Heart left ventricle (tissue), 13 donors: ENCODE data around the gene CEP85.

Experiments used
- CTCF ChIP-seq, 12 donors: fragments of 200-600 bp; sonication (generic) in 4 of 12; IDR thresholded peaks; one replicate each; pipeline versions ENCODE4 v1.5.0 to v1.8.0; 2018 to 2022; ENCODE audit warnings: antibody characterized with exemption in 12 of 12, mild to moderate bottlenecking in 5 of 12
- POLR2A ChIP-seq, 2 donors: fragments of 450-650 bp; IDR thresholded peaks; one replicate each; pipeline ENCODE4 v1.6.1; 2017; ENCODE audit warnings: antibody characterized with exemption in 2 of 2, mild to moderate bottlenecking in 2 of 2, moderate library complexity in 2 of 2
- donor health status: ischemic (EF 13 %, LVEDD 7.1; RV severe dilation, severe dysfunction).
- donor health status: DM: no; HTN: yes; CAD: no.
- donor health status: DM: no; HTN: no; CAD: no.
- donor health status: ischemic (EF 25% LVEDD 6.9; RV normal size, moderate dysfunction).
- donor health status: ischemic (EF 25% LVEDD 5.7; RV mildly dilated, moderate dysfunction).
- donor health status: ischemic (EF 35%, LVEDD 5.7; RV mildly dilated, moderate dysfunction).
- donor health status: nonischemic (EF 11% LVEDD 7.7; RV severe dilation, severe dysfunction).
- donor health status: DM: yes; HTN: yes; CAD: no.
- donor health status: PGD.
- donor health status: ischemic (EF 29% LVEDD 5.4; RV normal size, mild dysfunction).
- donor health status: nonischemic (EF 23%, LVEDD 6.1; RV moderate dilation, normal function).

GRCh38 chr1:26197813-26198212 lies 36.2 kb upstream of the CEP85 start:
- no peak for TF ChIP-seq CTCF (IDR thresholded peaks at IDR 0.05)
- no peak for TF ChIP-seq POLR2A (IDR thresholded peaks at IDR 0.05)
